Measurements from ENCODE around the gene NTN1. TPM values are rescaled to one million over a fixed set of nuclear protein-coding genes. Genes with fewer than 3 reads are reported as not detected.
A peak's percentile ranks its signal among the peaks of the same experiment; 100 is the strongest.

Gene NTN1
- total RNA-seq, 2 donors from 2014 or later = 68.8 to 79.0 TPM

DNA sequence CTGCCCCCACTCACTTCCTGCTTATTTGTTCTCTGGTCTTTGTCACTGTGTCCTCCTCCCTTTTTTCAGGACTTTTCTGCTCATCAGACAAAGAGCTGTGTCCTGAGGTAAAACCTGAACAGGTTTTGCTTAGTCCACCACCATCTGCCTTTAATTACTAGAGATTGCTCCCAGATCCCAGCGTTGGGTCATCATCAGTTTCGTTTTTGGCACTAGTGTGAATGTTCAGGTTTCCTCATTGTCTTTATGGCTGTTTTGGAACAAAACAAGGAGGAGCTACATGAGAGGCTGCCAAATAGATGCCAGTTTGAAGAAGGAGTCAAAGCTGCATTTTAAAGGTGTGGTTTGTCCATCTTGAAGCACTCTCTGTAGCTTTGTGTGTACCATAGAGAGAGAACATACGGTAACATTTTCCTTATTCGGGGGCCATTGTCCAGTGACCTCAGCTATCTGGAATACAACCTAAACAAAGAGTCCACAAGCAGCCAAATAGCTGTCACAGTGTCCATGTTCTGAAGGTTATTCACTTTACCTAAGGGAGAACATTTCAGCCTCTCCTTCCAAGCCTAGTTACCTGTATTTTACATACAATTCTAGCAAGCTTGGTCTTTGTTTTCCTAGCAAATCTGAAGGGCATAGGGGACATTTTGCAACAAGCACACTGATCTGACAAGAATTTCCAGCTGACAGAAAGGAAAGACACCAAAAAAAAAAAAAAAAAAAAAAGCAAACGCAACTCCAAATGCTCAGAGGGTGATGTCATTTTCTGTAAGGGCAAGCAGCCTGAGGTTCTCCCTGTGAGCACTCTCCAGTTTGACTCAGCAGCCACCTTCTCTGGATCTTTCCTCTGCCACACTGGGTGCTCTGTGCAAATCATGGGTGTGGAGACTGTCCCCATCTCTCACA, 196.1 kb downstream of the NTN1 start:
- H3K36me3 ChIP-seq = peaks cover 9% of the 10 kb centered on the region
- ATAC-seq (ENCODE audit: insufficient number of reproducible peaks, low FRiP score, low read depth) (peak; percentile 51), DNase-seq (ENCODE audit: low spot score) (no peak)
- peak overlapping the region; percentile 31 to 64 for H3K27ac ChIP-seq
- H3K27me3 ChIP-seq (replicated peaks; ENCODE audit: insufficient read depth) = no peaks in the 10 kb centered on the region
- no peak overlapping the region for H3K4me3 ChIP-seq
- peaks cover 10% of the 10 kb centered on the region for H3K9me3 ChIP-seq
- TF ChIP-seq, protein P1, sequence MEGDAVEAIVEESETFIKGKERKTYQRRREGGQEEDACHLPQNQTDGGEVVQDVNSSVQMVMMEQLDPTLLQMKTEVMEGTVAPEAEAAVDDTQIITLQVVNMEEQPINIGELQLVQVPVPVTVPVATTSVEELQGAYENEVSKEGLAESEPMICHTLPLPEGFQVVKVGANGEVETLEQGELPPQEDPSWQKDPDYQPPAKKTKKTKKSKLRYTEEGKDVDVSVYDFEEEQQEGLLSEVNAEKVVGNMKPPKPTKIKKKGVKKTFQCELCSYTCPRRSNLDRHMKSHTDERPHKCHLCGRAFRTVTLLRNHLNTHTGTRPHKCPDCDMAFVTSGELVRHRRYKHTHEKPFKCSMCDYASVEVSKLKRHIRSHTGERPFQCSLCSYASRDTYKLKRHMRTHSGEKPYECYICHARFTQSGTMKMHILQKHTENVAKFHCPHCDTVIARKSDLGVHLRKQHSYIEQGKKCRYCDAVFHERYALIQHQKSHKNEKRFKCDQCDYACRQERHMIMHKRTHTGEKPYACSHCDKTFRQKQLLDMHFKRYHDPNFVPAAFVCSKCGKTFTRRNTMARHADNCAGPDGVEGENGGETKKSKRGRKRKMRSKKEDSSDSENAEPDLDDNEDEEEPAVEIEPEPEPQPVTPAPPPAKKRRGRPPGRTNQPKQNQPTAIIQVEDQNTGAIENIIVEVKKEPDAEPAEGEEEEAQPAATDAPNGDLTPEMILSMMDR (IDR thresholded peaks at IDR 0.05) = no peak
- H3K4me1 ChIP-seq (ENCODE audit: control insufficient read depth in 1 of 2, low read depth in 2 of 2) = peaks cover 8 to 29% of the 10 kb centered on the region in 2 donors

DNA sequence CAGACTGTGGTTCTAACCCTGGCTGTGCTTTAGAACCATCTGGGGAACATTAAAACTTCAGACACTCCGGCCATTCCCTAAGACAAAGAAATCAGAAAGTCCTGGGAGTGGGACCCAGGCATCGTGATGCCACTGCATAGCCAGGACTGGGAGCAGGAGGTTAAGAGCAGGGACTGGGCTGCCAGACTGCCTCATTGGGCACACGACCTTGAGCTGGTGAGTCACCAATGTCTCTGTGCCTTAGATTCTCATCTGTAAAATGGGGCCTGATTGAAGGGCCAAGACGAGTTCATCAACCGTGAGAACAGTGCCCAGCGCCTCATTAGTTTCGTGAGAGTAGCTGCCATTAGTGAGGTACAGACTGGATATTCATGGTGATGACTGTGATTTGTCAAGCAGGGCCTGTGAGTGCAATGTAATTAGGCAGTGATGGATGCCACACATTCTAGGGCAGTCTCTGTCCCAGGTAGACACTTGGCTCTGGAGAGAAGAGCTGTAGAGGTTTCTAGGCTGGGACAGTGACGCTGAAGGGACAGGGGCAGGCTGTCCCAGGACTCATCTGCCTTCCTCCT, 196.8 kb downstream of the NTN1 start:
- H3K27me3 ChIP-seq (replicated peaks; ENCODE audit: insufficient read depth) = no peaks in the 10 kb centered on the region
- H3K4me1 ChIP-seq (ENCODE audit: control insufficient read depth in 1 of 2, low read depth in 2 of 2) = peaks cover 8 to 29% of the 10 kb centered on the region in 2 donors
- DNase-seq (ENCODE audit: low spot score) (no peak), ATAC-seq (ENCODE audit: insufficient number of reproducible peaks, low FRiP score, low read depth) (no peak)
- H3K9me3 ChIP-seq = peaks cover 10% of the 10 kb centered on the region
- TF ChIP-seq, protein P1 (IDR thresholded peaks at IDR 0.05) = no peak
- H3K4me3 ChIP-seq = no peak overlapping the region
- peaks cover 11% of the 10 kb centered on the region for H3K36me3 ChIP-seq
- H3K27ac ChIP-seq = peak overlapping the region; percentile 31 to 64

DNA sequence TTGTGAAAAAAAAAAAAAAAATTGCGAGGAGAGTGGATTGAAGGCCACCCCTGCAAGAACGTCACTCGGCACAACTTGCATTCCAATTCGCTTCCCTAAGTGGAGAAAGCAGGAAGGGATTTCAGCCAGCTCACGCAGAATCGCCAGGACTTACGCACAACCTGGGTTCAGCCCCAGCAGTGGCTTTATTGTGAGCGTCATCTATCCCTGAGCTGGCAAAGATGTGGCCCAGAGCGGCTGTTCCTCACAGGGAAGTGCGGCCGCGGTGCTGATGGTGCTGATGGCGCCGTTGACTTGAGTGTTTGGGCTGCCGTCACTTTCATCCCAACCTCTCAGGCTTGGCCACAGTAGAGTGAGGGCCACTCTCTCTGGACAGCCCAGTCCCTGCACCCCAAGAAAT, 197.6 kb downstream of the NTN1 start:
- H3K36me3 ChIP-seq = peaks cover 11% of the 10 kb centered on the region
- peaks cover 10% of the 10 kb centered on the region for H3K9me3 ChIP-seq
- peaks cover 8 to 29% of the 10 kb centered on the region in 2 donors for H3K4me1 ChIP-seq (ENCODE audit: control insufficient read depth in 1 of 2, low read depth in 2 of 2)
- no peaks in the 10 kb centered on the region for H3K27me3 ChIP-seq (replicated peaks; ENCODE audit: insufficient read depth)
- peak overlapping the region in 1 of 2 donors; percentile 64 for H3K27ac ChIP-seq
- ATAC-seq (ENCODE audit: insufficient number of reproducible peaks, low FRiP score, low read depth) (no peak), DNase-seq (ENCODE audit: low spot score) (no peak)
- H3K4me3 ChIP-seq = no peak overlapping the region
- TF ChIP-seq, protein P1 (IDR thresholded peaks at IDR 0.05) = no peak

DNA sequence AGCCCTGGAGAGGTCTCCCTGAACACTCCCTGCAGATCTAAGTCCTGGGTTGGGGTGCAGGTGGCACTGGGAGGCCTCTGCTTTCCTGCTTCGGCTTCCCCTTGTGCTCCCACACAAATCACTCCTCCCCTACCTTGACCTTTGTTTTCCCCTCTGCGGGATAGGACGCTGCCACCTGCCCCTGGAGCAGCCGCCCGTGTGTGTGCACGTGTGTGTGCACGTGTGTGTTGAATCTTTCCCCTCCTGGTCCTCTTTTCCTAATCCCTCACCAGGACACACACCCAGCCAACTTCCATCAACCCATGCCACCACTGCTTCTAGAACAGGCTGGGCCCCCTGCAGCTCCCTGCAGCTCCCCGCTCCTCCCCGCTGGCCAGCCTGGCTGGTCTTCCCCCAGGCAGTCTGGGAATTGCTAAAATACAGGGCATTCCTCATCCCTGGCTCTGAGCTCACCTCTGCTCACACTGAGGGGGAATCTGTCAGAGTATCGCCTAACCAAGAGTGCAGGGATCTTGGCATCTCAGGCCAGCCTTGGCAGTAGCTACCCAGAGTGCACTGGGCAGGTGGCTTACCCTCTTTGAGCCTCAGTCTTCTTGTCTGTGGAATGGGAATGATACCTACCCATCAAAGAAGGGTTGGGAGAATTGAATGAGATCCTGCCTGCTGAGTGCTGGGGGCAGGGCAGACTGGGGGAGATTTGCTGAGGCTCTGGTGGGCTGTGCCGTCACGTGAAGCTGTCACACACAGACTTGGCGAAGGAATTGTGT, 198.5 kb downstream of the NTN1 start:
- Histone ChIP-seq H3K4me1 (ENCODE audit: control insufficient read depth in 1 of 2, low read depth in 2 of 2) (peaks cover 8 to 30% of the 10 kb centered on the region in 2 donors), H3K27me3 (replicated peaks; ENCODE audit: insufficient read depth) (no peaks in the 10 kb centered on the region), H3K27ac (peak overlapping the region in 1 of 2 donors; percentile 15), H3K36me3 (peaks cover 11% of the 10 kb centered on the region), H3K4me3 (no peak overlapping the region), H3K9me3 (peaks cover 10% of the 10 kb centered on the region)
- TF ChIP-seq, protein P1 (IDR thresholded peaks at IDR 0.05) = no peak
- ATAC-seq (ENCODE audit: insufficient number of reproducible peaks, low FRiP score, low read depth) (no peak), DNase-seq (ENCODE audit: low spot score) (no peak)
